HG02884 (cell line): Measurements from ENCODE around the gene CILP2.

ENCODE experiments used
- ATAC-seq: cut with Tn5 transposase; IDR thresholded peaks from one replicate; pipeline ENCODE4 v1.9.1; 2021; ENCODE audit warnings: mild to moderate bottlenecking, moderate library complexity; ENCODE audit not compliant: unreplicated experiment

CILP2 gene

GRCh38 chr19:19563348-19563848 lies 25.3 kb downstream of the CILP2 start:
- ATAC-seq: no peak

- no peak for ATAC-seq
Observed at GRCh38 chr19:19566306-19566705, 28.2 kb downstream of the CILP2 start.

- no peak for ATAC-seq
Observed at GRCh38 chr19:19567391-19567790, 29.3 kb downstream of the CILP2 start.

- no peak for ATAC-seq
Observed at GRCh38 chr19:19568802-19569756, 31.0 kb downstream of the CILP2 start.

GRCh38 chr19:19570571-19570970 lies 32.5 kb downstream of the CILP2 start:
- ATAC-seq: no peak

- ATAC-seq: no peak
Observed at GRCh38 chr19:19571071-19571786, 33.2 kb downstream of the CILP2 start.

- no peak for ATAC-seq
Observed at GRCh38 chr19:19575411-19575810, 37.3 kb downstream of the CILP2 start.

- ATAC-seq: no peak
Observed at GRCh38 chr19:19578252-19578651, 40.2 kb downstream of the CILP2 start.

GRCh38 chr19:19579533-19580361 lies 41.7 kb downstream of the CILP2 start:
- ATAC-seq: no peak

GRCh38 chr19:19580418-19580817 lies 42.4 kb downstream of the CILP2 start:
- no peak for ATAC-seq

GRCh38 chr19:19581391-19581790 lies 43.3 kb downstream of the CILP2 start:
- ATAC-seq: no peak

- no peak for ATAC-seq
Observed at GRCh38 chr19:19582471-19582870, 44.4 kb downstream of the CILP2 start.

GRCh38 chr19:19584356-19584755 lies 46.3 kb downstream of the CILP2 start:
- no peak for ATAC-seq

GRCh38 chr19:19587771-19588170 lies 49.7 kb downstream of the CILP2 start:
- no peak for ATAC-seq

- ATAC-seq: no peak
Observed at GRCh38 chr19:19588546-19588945, 50.5 kb downstream of the CILP2 start.

GRCh38 chr19:19591133-19591825 lies 53.2 kb downstream of the CILP2 start:
- no peak for ATAC-seq

GRCh38 chr19:19592690-19593089 lies 54.6 kb downstream of the CILP2 start:
- ATAC-seq: no peak

- no peak for ATAC-seq
Observed at GRCh38 chr19:19594381-19594780, 56.3 kb downstream of the CILP2 start.

GRCh38 chr19:19595171-19595701 lies 57.2 kb downstream of the CILP2 start:
- ATAC-seq: no peak
